Fibroblast of peridontal ligament (primary cell): ENCODE results near the gene METTL18.
A peak's percentile ranks its signal among the peaks of the same experiment; 100 is the strongest.
"Not testable (repeated sequence)": the region's sequence is repeated elsewhere in the genome, so short reads cannot be mapped to it uniquely, and the experiment has no call there.

ENCODE experiments used
- DNase-seq: peaks from one replicate; pipeline ENCODE4 v3.0.0-alpha.2; 2010; ENCODE audit errors: extremely low read depth

The METTL18 gene

DNA sequence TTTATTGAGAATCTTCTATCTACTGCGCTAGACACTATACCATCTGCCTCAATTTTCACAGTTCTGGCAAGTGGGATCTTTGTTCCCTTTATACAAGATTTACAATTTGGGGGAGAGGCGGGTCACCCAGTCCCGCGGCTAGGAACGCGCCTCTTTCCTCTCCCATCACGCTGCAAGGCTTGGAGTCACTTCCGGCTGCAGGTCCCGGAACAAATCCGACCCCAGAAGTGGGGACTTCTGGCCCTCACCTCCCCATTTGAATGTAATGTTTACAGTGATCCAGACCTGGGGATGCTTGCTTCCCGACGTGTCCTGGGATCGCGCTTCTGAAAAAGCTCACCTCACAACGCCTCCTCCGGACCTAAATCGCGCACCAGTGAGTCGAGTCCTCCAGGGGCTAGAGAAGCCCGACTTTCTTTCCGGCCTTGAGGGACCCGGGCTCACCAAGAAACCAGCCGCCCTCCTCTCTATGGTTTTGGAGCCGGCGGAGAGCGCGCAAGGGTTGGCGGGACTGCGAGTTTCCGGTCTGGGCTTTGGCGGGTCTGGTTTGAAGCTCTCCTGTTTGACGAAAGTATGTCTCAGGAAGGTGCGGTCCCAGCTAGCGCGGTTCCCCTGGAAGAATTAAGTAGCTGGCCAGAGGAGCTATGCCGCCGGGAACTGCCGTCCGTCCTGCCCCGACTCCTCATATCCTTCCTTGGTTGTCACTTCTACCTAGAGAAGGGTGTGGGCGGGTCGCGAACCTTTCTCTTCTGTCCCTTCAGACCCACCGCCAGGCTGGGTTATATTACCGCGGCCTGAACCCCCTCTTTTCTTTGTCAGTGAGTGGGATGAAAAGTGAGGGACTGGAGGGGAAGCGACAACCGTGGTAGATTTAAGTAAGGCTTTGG lies at the start of gene METTL18:
TSS of gene METTL18 (minus strand) at position 378 of the 887 bp plus-strand sequence. CDS start 1,212 bp downstream, outside the sequence.
- peak; percentile 97 for DNase-seq

DNA sequence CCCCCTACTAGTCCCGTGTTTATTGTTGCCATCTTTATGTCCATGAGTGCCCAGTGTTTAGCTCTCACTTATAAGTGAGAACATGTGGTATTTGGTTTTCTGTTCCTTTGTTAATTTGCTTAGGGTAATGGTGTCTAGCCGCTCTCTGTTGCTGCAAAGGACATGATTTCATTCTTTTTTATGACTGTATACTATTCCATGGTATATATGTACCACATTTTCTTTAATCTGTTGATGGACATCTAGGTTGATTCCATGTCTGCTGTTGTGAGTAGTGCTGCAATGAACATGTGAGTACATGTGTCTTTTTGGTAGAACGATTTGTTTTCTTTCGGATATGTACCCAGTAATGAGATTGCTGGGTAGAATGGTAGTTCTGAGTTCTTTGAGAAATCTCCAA lies 44.2 kb upstream of the METTL18 start:
- no peak for DNase-seq

GRCh38 chr1:169836198-169836597 lies 41.5 kb upstream of the METTL18 start:
- no peak for DNase-seq

DNA sequence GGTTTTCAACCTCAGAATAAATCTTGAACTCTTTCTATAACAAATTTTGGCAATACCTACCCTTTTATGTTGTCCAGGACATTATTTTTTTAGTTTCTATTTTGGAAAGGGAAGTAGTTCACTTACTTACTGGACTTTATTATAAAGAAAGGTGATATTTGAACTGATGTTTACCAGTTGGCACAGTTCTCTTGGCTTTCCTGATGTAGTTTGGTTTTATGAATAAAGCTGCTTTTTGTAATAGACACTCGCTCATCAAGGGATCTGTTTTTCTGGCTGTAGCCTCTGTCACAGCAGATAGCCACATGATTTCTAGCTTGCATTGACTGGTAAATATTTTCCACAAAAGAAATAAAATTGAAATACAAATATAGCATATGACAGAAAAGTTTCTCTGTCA lies 40.9 kb upstream of the METTL18 start:
- no peak for DNase-seq

GRCh38 chr1:169834869-169835268 lies 40.2 kb upstream of the METTL18 start:
- no peak for DNase-seq

- DNase-seq = no peak
Observed at GRCh38 chr1:169833179-169833901, 38.6 kb upstream of the METTL18 start.

DNA sequence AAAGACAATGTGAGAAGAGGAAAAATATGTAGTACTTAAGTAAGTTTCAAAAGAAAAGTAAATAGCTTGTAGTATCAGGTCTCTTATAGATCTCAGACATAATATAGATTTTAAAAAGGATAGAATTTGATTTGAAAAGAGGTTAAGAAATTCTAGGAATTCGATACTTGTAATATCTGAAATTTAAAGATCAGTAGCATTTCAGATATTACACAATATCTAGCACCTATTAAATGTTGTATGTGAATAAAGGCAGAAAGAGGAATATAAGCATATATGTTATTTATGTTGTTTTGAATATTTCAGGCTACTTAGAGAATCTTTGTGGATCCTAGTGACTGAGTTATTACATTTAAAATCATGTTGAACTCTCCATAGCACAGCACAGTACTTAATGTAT lies 35.0 kb upstream of the METTL18 start:
- DNase-seq = no peak

- no peak for DNase-seq
Observed at GRCh38 chr1:169824153-169824552, 29.4 kb upstream of the METTL18 start.

DNA sequence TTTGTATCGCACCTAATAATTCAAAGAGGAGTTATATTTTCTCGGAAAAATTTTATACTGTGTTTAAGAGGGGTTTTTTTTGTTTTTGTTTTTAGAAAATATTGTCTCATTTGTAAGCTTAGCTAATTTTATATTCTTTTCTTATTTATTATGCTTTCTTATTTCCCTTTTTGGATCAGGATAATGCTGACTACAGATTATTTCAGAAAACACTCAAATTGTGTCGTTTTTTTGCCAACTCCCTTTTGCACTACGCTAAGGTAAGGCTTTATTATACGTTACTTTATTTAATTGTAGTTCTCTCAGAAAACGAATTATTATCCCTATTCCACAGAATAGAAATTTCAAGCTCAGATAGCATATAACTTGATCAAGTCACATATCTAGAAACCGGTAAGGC lies 26.8 kb upstream of the METTL18 start:
- DNase-seq = no peak

GRCh38 chr1:169816617-169817016 lies 21.9 kb upstream of the METTL18 start:
- DNase-seq = no peak

DNA sequence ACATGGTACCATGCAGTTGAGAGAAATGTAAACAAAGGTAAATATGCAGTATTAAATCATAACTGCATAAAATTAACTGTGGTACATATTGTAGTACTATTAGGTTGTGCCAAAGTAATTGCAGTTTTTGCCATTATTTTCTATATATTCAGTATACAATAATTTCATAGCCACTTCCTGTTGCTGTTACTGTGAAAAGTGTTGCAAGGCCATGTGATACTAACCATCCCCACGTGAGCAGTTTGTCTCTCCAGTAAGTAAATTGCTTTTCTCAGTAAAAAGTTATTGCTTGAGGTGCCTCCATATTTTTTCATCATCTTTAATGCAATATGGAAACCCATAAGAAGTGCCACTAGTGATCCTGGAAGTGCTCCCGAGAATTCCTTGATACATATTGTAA lies 19.6 kb upstream of the METTL18 start:
- DNase-seq = no peak

GRCh38 chr1:169812131-169812530 lies 17.4 kb upstream of the METTL18 start:
- no peak for DNase-seq

GRCh38 chr1:169811418-169812035 lies 16.8 kb upstream of the METTL18 start:
- DNase-seq = not testable (repeated sequence)

- peak; percentile 70 for DNase-seq
Observed at GRCh38 chr1:169809370-169810095, 14.8 kb upstream of the METTL18 start.

- DNase-seq = no peak
Observed at GRCh38 chr1:169804941-169805340, 10.2 kb upstream of the METTL18 start.

- no peak for DNase-seq
Observed at GRCh38 chr1:169802888-169803287, 8.2 kb upstream of the METTL18 start.

GRCh38 chr1:169797281-169797680 lies 2.6 kb upstream of the METTL18 start:
- DNase-seq = no peak

DNA sequence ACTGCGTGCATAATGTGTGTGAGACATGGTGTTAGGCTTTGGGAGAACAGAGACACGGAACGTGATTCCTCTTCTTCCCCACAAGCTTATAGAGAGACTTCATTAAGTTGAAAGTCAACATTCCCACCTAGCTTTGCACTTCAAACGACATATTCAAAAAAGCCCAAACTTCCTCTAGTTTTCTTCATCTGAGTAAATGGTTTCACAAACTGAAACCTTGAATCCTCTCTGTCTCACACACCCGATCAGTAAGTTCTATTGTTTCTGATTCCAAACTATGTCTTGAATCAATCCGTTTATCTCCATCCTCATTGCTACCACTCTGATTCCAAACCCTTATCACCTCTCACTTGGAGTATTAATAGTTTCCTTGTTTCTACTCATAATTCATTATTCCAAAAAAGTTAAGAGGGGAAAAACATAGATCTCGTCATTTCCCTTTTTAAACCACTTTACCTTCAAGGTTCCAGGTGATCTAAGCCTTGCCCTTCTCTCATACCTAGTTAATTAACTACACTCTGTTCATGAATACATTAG lies 1.6 kb upstream of the METTL18 start:
- DNase-seq = no peak

GRCh38 chr1:169795687-169796086 lies 980 bp upstream of the METTL18 start:
- DNase-seq = no peak

GRCh38 chr1:169793730-169794129 lies 977 bp downstream of the METTL18 start:
- no peak for DNase-seq

- DNase-seq = no peak
Observed at GRCh38 chr1:169788402-169788801, 6.3 kb downstream of the METTL18 start.

GRCh38 chr1:169786974-169787373 lies 7.7 kb downstream of the METTL18 start:
- DNase-seq = no peak
